ENCODE data around the gene PTPRF. TPM values are rescaled to one million over a fixed set of nuclear protein-coding genes. Genes with fewer than 3 reads are reported as not detected.

The PTPRF gene
- total RNA-seq, 5 donors from 2014 or later (not counting 1 experiment from before 2014, with no cell fraction given), result 0.07 to 2.6 (median 1.9) TPM

- no peak for ATAC-seq (replicated peaks in 1 of 4)
- Histone ChIP-seq H3K27ac (ENCODE audit: low read length) (no peak overlapping the region), H3K27me3 (replicated peaks in 1 of 2; ENCODE audit: control insufficient read depth in 2 of 2, extremely low read depth in 1 of 2, insufficient read depth in 2 of 2, low read length in 1 of 2) (peaks cover 0 to 24% of the 10 kb centered on the region in 2 experiments), H3K9me3 (no peaks in the 10 kb centered on the region), H3K4me1 (ENCODE audit: control insufficient read depth in 1 of 2, extremely low read depth in 1 of 2, insufficient read depth in 2 of 2, low read length in 2 of 2) (peaks cover 0 to 10% of the 10 kb centered on the region in 2 experiments), H3K36me3 (ENCODE audit: control insufficient read depth in 2 of 2, extremely low read depth in 1 of 2, insufficient read depth in 1 of 2, low read length in 1 of 2) (no peaks in the 10 kb centered on the region), H3K4me3 (ENCODE audit: control insufficient read depth in 1 of 2, extremely low read depth in 1 of 2, low read length in 1 of 2) (no peak overlapping the region)
- POLR2A ChIA-PET, result no interaction called here
- peaks cover 3 to 15% of the 10 kb centered on the region in 2 donors for H3K27me3 Mint-ChIP-seq
- no peaks in the 10 kb centered on the region for H3K36me3 Mint-ChIP-seq
- no peak for DNase-seq
- 93% methylated on average over 12 of the region's 14 CpGs for WGBS (ENCODE audit: insufficient coverage)
- no peaks in the 10 kb centered on the region for H3K9me3 Mint-ChIP-seq
- CTCF ChIA-PET, result no interaction called here
- H3K4me1 Mint-ChIP-seq, result peaks cover 3 to 4% (median 3%) of the 10 kb centered on the region in 3 donors
- H3K4me3 Mint-ChIP-seq, result no peak overlapping the region
- no peak overlapping the region for H3K27ac Mint-ChIP-seq
These were observed 40.0 kb downstream of the PTPRF start for GRCh38 chr1:43570715-43571114.

GRCh38 chr1:43572084-43572483 is 41.4 kb downstream of the PTPRF start:
- ATAC-seq (replicated peaks in 1 of 4), result no peak
- Mint-ChIP-seq H3K4me1 (no peaks in the 10 kb centered on the region), H3K36me3 (no peaks in the 10 kb centered on the region), H3K27ac (no peak overlapping the region), H3K9me3 (no peaks in the 10 kb centered on the region), H3K27me3 (peaks cover 0 to 7% of the 10 kb centered on the region in 2 donors), H3K4me3 (no peak overlapping the region)
- CTCF ChIA-PET, result interaction anchor here in 1 of 2 donors (0.5 kb wide), 1 partner anchor 1228 kb away, joined by 4 read pairs; no protein-coding TSS in a partner anchor
- Histone ChIP-seq H3K27ac (ENCODE audit: low read length) (no peak overlapping the region), H3K9me3 (no peaks in the 10 kb centered on the region), H3K36me3 (ENCODE audit: control insufficient read depth in 2 of 2, extremely low read depth in 1 of 2, insufficient read depth in 1 of 2, low read length in 1 of 2) (no peaks in the 10 kb centered on the region), H3K27me3 (replicated peaks in 1 of 2; ENCODE audit: control insufficient read depth in 2 of 2, extremely low read depth in 1 of 2, insufficient read depth in 2 of 2, low read length in 1 of 2) (peaks cover 0 to 10% of the 10 kb centered on the region in 2 experiments), H3K4me3 (ENCODE audit: control insufficient read depth in 1 of 2, extremely low read depth in 1 of 2, low read length in 1 of 2) (no peak overlapping the region), H3K4me1 (ENCODE audit: control insufficient read depth in 1 of 2, extremely low read depth in 1 of 2, insufficient read depth in 2 of 2, low read length in 2 of 2) (peaks cover 0 to 3% of the 10 kb centered on the region in 2 experiments)
- no peak for DNase-seq
- 100% methylated on average over 1 of the region's 2 CpGs for WGBS (ENCODE audit: insufficient coverage)
- POLR2A ChIA-PET, result no interaction called here

- WGBS (ENCODE audit: insufficient coverage), result 87% methylated on average over 8 of the region's 9 CpGs
- Mint-ChIP-seq H3K4me1 (no peaks in the 10 kb centered on the region), H3K9me3 (no peaks in the 10 kb centered on the region), H3K27ac (no peak overlapping the region), H3K27me3 (peaks cover 0 to 4% of the 10 kb centered on the region in 2 donors), H3K36me3 (no peaks in the 10 kb centered on the region), H3K4me3 (no peak overlapping the region)
- peaks cover 0 to 3% of the 10 kb centered on the region in 2 experiments for H3K4me1 ChIP-seq (ENCODE audit: control insufficient read depth in 1 of 2, extremely low read depth in 1 of 2, insufficient read depth in 2 of 2, low read length in 2 of 2)
- H3K4me3 ChIP-seq (ENCODE audit: control insufficient read depth in 1 of 2, extremely low read depth in 1 of 2, low read length in 1 of 2), result no peak overlapping the region
- ATAC-seq (replicated peaks in 1 of 4) (no peak), DNase-seq (no peak)
- CTCF ChIA-PET, result interaction anchor here in 1 of 2 donors (0.5 kb wide), 1 partner anchor 1227 kb away, joined by 4 read pairs; no protein-coding TSS in a partner anchor
- H3K27me3 ChIP-seq (replicated peaks in 1 of 2; ENCODE audit: control insufficient read depth in 2 of 2, extremely low read depth in 1 of 2, insufficient read depth in 2 of 2, low read length in 1 of 2), result peaks cover 0 to 6% of the 10 kb centered on the region in 2 experiments
- H3K9me3 ChIP-seq, result no peaks in the 10 kb centered on the region
- no peaks in the 10 kb centered on the region for H3K36me3 ChIP-seq (ENCODE audit: control insufficient read depth in 2 of 2, extremely low read depth in 1 of 2, insufficient read depth in 1 of 2, low read length in 1 of 2)
- H3K27ac ChIP-seq (ENCODE audit: low read length), result no peak overlapping the region
- POLR2A ChIA-PET, result no interaction called here
These were observed 41.9 kb downstream of the PTPRF start for GRCh38 chr1:43572538-43572937.

DNA sequence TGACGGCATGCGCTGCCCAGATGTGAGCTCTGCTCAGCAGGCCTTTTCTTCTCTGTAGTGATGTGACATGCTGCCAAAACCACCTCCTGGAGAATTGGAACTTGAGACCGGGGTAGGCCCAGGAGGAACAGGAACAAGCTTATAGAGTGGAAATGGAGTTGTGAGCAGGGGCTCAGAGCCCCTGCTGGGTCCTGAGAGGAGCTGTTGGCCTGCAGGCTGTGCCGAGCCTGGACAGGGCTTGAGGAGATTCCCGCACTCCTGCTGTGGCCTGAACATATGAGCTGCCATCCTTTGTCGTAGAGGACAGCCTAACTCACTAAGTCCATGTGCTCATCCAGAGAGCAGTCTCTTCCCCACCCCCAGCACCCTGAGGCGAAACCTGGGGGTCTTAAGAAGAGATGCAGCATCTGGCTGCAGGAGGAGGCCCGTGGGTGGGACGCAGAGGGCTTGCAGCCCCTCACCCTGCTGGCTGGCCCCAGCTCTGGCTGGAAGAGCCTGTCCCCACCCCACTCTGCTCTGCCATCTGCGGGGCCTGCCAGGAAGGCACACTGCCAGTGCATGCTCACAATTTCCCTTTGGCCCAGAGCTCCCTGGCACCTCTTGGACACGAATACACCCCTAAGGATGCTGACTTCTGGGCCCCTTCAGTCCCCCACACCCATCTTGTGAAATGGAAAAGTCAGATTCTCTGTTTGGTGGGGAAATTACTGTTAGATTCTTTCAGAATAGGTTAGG is 42.5 kb downstream of the PTPRF start:
- Mint-ChIP-seq H3K36me3 (no peaks in the 10 kb centered on the region), H3K4me1 (no peaks in the 10 kb centered on the region), H3K9me3 (no peaks in the 10 kb centered on the region), H3K27ac (no peak overlapping the region), H3K27me3 (no peaks in the 10 kb centered on the region), H3K4me3 (no peak overlapping the region)
- H3K36me3 ChIP-seq (ENCODE audit: control insufficient read depth in 2 of 2, extremely low read depth in 1 of 2, insufficient read depth in 1 of 2, low read length in 1 of 2), result no peaks in the 10 kb centered on the region
- no peaks in the 10 kb centered on the region for H3K9me3 ChIP-seq
- ATAC-seq (replicated peaks in 1 of 4) (no peak), DNase-seq (no peak)
- H3K4me1 ChIP-seq (ENCODE audit: control insufficient read depth in 1 of 2, extremely low read depth in 1 of 2, insufficient read depth in 2 of 2, low read length in 2 of 2), result peaks cover 0 to 3% of the 10 kb centered on the region in 2 experiments
- 84% methylated on average over 10 of the region's 11 CpGs for WGBS (ENCODE audit: insufficient coverage)
- no peak overlapping the region for H3K4me3 ChIP-seq (ENCODE audit: control insufficient read depth in 1 of 2, extremely low read depth in 1 of 2, low read length in 1 of 2)
- no peak overlapping the region for H3K27ac ChIP-seq (ENCODE audit: low read length)
- ChIA-PET CTCF (no interaction called here), POLR2A (no interaction called here)
- H3K27me3 ChIP-seq (replicated peaks in 1 of 2; ENCODE audit: control insufficient read depth in 2 of 2, extremely low read depth in 1 of 2, insufficient read depth in 2 of 2, low read length in 1 of 2), result peaks cover 0 to 6% of the 10 kb centered on the region in 2 experiments

- DNase-seq, result no peak
- ChIA-PET POLR2A (no interaction called here), CTCF (no interaction called here)
- Histone ChIP-seq H3K4me3 (ENCODE audit: control insufficient read depth in 1 of 2, extremely low read depth in 1 of 2, low read length in 1 of 2) (no peak overlapping the region), H3K9me3 (no peaks in the 10 kb centered on the region), H3K27ac (ENCODE audit: low read length) (no peak overlapping the region), H3K36me3 (ENCODE audit: control insufficient read depth in 2 of 2, extremely low read depth in 1 of 2, insufficient read depth in 1 of 2, low read length in 1 of 2) (no peaks in the 10 kb centered on the region), H3K27me3 (replicated peaks in 1 of 2; ENCODE audit: control insufficient read depth in 2 of 2, extremely low read depth in 1 of 2, insufficient read depth in 2 of 2, low read length in 1 of 2) (peaks cover 0 to 2% of the 10 kb centered on the region in 2 experiments), H3K4me1 (ENCODE audit: control insufficient read depth in 1 of 2, extremely low read depth in 1 of 2, insufficient read depth in 2 of 2, low read length in 2 of 2) (peaks cover 0 to 3% of the 10 kb centered on the region in 2 experiments)
- Mint-ChIP-seq H3K4me3 (no peak overlapping the region), H3K4me1 (no peaks in the 10 kb centered on the region), H3K27me3 (no peaks in the 10 kb centered on the region), H3K9me3 (no peaks in the 10 kb centered on the region), H3K36me3 (no peaks in the 10 kb centered on the region), H3K27ac (no peak overlapping the region)
- 83% methylated on average over 3 of the region's 7 CpGs for WGBS (ENCODE audit: insufficient coverage)
- ATAC-seq (replicated peaks in 1 of 4), result no peak
These were observed 45.8 kb downstream of the PTPRF start for GRCh38 chr1:43576521-43576920.

- H3K4me1 ChIP-seq (ENCODE audit: control insufficient read depth in 1 of 2, extremely low read depth in 1 of 2, insufficient read depth in 2 of 2, low read length in 2 of 2), result peaks cover 0 to 9% of the 10 kb centered on the region in 2 experiments
- ATAC-seq (replicated peaks in 1 of 4) (no peak), DNase-seq (no peak)
- Mint-ChIP-seq H3K27me3 (no peaks in the 10 kb centered on the region), H3K4me3 (no peak overlapping the region), H3K27ac (no peak overlapping the region), H3K9me3 (no peaks in the 10 kb centered on the region), H3K36me3 (no peaks in the 10 kb centered on the region), H3K4me1 (peaks cover 0 to 7% (median 0%) of the 10 kb centered on the region in 3 donors)
- H3K27ac ChIP-seq (ENCODE audit: low read length), result no peak overlapping the region
- H3K9me3 ChIP-seq, result no peaks in the 10 kb centered on the region
- H3K36me3 ChIP-seq (ENCODE audit: control insufficient read depth in 2 of 2, extremely low read depth in 1 of 2, insufficient read depth in 1 of 2, low read length in 1 of 2), result no peaks in the 10 kb centered on the region
- peaks cover 0 to 2% of the 10 kb centered on the region in 2 experiments for H3K27me3 ChIP-seq (replicated peaks in 1 of 2; ENCODE audit: control insufficient read depth in 2 of 2, extremely low read depth in 1 of 2, insufficient read depth in 2 of 2, low read length in 1 of 2)
- WGBS (ENCODE audit: insufficient coverage), result 95% methylated on average over 12 of the region's 18 CpGs
- ChIA-PET POLR2A (no interaction called here), CTCF (interaction anchor here in 1 of 2 donors (0.7 kb wide), 1 partner anchor 54 kb away, joined by 4 read pairs; no protein-coding TSS in a partner anchor)
- no peak overlapping the region for H3K4me3 ChIP-seq (ENCODE audit: control insufficient read depth in 1 of 2, extremely low read depth in 1 of 2, low read length in 1 of 2)
These were observed 47.2 kb downstream of the PTPRF start for GRCh38 chr1:43577655-43578542.

All from T-cell (primary cell).